Hepatic stellate cell (primary cell): Measurements from ENCODE around the gene CSF1R.
"Not testable (repeated sequence)": the region's sequence is repeated elsewhere in the genome, so short reads cannot be mapped to it uniquely, and the experiment has no call there.

Experiments used
- DNase-seq: peaks from one replicate; pipeline ENCODE4 v3.0.0; 2011; ENCODE audit warnings: low spot score

The CSF1R gene

GRCh38 chr5:150054569-150054968, 31.8 kb downstream of the CSF1R start:
- no peak for DNase-seq

GRCh38 chr5:150053713-150054392, 32.5 kb downstream of the CSF1R start:
- no peak for DNase-seq

GRCh38 chr5:150052956-150053712, 33.2 kb downstream of the CSF1R start:
- DNase-seq, result peak; percentile 86

DNA sequence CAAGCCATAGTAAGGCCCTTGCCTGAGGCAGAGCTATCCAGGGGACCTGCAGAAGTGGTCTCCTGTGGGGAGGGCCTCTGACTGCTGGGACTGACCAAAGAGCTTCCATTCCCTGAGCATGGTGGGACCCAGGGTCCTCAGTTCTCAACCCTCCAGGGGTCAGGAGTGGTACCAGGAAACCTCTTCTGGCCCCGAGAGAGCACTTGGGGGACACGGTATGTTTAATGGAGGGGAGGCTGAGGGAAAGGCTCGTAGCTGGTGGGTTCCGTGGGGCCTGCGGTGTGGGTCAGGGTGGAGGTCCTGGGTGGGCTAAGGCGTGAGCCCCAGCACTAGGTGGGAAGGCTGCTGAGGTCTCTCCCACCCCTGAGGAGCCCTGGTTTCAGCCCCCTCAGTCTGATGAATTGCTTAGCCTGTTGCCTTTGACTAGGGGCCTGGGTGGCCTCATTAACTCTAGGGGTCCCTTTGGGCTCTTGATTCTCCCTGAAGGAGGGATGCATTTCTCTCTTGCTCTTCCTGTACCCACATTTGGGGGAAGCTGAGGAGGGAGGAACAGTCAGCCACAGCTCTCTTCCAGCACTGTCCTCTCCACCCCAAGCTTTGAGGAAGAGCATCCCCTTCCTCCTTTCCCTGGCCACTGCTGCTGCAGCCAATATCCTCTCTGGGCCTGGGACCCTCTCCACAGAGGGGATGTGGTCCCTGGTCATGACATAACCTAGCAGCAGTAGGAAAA, 34.0 kb downstream of the CSF1R start:
- no peak for DNase-seq

- DNase-seq, result no peak
Measured at GRCh38 chr5:150051657-150052195, 34.6 kb downstream of the CSF1R start.

DNA sequence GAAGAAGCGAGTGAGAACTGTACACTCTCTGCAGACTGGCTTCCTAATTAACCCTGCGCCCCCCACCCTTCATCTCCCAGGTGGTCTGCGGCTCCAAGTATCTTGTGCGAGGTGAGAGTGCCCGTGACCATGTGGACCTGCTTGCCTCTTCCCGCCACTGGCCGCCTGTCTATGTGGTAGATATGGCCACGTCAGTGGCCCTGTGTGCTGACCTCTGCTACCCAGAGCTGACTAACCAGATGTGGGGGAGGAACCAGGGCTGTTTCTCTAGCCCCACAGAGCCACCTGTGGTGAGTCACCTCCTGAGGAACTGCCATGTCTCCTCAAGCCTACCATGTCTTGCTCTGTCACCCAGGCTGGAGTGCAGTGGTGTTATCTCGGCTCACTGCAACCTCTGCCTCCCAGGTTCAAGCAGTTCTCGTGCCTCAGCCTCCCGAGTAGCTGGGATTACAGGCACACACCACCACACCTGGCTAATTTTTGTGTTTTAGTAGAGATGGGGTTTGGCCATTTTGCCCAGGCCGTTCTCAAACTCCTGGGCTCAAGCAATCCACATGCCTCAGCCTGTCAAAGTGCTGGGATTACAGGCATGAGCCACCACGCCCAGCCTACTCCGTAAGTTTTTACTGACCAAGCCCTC, 36.1 kb downstream of the CSF1R start:
- DNase-seq, result peak; percentile 65

DNA sequence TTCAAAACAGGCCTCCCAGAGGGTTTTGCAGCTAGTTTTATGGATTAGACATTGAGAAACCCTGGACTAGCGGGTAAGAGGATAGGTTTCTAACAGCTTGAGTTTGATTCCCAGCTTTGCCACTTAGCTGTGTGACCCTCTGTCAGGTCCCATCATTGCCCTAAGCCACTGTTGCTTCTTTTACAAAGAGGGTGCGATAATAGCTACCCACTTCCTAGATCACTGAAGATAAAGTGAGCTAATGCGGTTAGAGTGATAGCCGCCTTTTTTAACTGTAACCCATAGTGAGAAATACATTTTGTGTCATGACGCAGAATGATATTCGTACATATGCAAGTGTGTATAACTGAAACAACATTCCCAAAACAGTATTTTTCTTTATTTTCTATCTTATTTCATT, 40.3 kb downstream of the CSF1R start:
- no peak for DNase-seq

- DNase-seq, result no peak
Measured at GRCh38 chr5:150045549-150045948, 40.8 kb downstream of the CSF1R start.

DNA sequence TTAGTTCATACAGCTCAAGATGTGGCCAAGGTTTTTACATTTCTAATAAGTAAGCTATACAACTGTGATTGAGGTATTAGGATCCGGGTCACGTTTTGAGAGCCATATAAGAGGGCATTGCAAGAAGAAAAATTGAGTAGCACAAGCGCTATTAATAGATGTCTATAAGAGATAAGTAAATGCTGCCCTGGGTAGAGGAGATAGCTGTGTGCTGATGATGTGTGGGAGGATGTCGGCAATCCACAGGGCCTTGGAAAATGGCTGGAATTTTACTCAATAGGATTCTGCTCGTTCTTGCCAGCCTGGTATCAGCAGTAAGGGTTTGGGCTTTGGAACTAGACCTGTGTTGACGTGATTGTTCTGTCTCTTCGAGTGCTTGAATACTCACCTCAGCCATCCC, 41.6 kb downstream of the CSF1R start:
- DNase-seq, result no peak

GRCh38 chr5:150044329-150044681, 42.0 kb downstream of the CSF1R start:
- no peak for DNase-seq

- no peak for DNase-seq
Measured at GRCh38 chr5:150043657-150044328, 42.6 kb downstream of the CSF1R start.

- DNase-seq, result no peak
Measured at GRCh38 chr5:150042459-150042858, 43.9 kb downstream of the CSF1R start.

DNA sequence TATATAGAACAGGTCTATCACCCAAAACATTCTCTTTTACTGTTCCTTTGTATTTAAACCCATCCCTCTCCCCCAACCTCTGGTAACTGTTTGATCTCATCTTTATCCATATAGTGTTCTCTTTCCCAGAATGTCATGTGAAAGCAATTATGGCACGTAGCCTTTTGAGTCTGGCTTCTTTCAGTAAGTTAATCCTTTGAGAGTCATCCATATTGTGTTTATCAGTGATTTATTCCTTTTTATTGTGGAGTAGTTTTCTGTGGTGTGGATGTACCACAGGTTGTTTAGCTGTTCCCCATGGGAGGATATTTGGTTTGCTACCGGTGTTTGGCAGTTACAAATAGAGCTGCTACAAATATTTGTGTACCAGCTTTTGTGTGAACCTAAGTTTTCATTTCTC, 47.8 kb downstream of the CSF1R start:
- no peak for DNase-seq

DNA sequence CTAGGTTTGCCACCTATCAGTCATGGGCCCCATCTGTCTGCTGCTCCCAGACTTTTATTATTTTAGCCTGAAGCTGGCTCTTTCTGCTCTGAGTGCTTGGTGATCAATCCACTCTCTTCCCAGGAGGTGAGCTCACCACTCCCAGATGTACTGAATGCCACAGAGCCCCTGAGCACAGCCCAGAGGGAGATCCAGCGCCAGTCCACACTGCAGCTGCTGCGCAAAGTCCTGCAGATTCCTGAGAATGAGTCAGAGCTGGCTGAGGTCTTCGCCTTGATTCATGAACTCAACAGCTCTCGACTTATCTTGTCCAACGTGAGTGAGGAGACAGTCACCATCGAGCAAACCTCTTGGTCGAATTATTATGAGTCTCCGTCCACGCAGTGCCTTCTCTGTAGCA, 49.8 kb downstream of the CSF1R start:
- peak; percentile 91 for DNase-seq

DNA sequence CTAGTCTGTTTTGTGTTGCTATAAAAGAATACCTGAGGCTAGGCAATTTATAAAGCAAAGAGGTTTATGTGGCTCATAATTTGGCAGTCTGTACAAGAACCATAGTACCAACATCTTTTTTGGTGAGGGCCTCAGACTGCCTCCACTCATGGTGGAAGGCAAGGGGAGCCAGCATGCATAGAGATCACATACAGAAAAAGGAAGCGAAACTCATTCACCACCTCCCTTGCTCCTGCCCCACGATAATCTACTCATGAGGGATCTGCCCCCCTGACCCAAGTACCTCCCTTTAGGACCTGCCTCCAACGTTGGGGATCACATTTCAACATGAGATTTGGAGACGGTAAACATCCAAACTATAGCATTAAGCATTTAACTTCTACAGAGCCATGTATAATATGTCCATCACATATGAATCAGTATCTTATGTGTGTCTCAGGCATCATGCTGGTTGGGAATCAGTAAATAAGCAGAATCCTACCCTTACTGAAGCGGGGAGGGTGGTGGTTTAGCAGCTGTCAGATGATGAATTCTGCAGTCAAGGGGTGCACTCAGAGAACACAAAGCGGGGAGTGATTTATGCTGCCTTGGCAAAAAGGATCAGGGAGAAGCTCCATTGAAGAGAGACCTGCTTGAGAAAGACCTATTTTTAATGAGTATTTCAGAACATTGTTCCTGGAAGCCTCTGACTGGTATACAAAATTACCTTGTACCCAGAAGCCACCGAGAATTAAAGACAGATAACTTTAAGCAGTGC, 51.0 kb downstream of the CSF1R start:
- no peak for DNase-seq

DNA sequence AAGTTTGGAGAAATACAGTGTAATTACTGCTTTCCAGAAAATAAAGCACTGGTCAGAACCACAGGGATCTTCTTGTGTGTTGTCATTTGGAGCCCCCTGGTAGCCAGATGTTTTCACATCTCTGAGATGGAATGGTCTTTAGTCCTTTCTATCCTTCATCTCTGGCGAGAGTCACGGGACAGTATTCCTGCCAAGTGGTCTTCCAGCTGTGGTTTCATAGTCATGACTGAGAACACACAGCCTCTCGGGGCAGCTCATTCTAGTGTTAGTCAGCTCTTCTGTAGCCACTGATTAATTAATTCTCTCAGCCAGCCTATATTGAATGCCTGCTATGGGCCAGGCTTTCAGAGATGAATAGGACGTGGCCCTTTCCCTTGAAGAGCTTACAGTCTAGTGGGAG, 51.7 kb downstream of the CSF1R start:
- no peak for DNase-seq

DNA sequence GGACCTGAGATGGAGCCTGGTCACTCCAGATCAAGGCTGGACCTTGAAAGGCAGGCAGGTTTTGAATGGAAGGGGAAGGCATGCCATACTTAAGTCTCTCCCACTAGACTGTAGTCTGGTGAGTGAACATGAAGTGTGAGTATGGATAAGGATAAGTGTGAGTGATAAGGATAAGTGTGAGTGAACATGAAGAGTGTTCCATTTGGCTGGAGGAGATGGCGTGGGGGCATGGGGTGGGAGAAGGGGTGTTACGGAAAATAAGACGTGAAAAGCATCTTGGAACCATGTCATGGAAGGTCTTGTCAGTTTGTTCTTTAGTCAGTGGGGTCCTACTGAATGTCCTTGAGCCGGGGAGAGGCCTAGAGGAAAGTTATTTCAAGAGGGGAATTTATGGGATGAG, 53.0 kb downstream of the CSF1R start:
- no peak for DNase-seq

GRCh38 chr5:150028047-150028446, 58.3 kb downstream of the CSF1R start:
- DNase-seq, result not testable (repeated sequence)

GRCh38 chr5:150026682-150027172, 59.6 kb downstream of the CSF1R start:
- DNase-seq, result no peak

DNA sequence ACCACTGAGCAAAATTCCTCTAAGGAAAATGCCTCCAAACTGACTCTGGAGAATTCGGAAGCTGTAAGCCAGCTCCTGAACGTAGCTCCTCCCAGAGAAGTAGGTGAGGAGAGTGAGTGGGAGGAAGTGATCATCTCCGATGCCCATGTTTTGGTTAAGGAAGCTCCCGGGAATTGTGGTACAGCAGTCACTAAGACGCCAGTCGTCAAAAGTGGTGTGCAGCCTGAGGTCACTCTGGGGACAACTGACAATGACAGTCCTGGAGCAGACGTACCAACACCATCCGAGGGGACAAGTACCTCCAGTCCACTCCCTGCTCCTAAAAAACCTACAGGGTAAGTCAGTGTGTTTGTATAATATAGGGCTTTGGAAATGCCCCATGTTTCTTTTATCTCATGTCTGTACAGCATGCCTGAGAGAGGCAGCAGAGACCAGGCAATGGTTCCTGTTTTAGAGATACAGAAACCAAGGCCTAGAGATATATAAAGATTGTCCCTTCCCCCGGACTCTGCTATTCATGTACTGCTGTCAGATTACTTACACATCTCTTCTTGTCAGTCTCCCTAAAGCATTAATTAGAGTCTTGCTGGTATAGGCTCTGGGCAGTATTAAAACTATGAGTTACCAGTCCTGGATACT, 61.9 kb downstream of the CSF1R start:
- DNase-seq, result no peak
